Measurements from ENCODE around the gene PSMD11.

DNA sequence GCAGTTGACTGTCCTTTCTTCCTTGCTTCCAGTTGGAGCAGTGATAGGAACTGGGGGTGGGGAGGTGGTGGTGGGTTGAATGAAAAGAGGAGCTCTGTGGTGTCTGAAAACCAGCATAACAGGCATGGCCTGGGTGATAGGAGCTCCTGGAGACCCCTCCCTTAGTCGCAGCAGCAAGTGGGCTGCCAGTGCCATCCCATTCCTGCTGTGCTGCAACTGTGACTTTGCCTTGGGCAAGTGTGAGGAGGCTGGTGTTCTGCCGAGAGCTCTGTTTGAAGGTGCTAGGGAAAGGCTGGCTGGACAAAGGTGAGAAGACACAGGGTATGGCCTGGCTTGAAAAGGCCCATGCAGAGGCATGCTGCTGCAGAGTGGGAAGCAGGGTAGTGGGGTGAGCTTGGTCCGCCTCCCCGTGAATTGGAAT is 39.7 kb downstream of the PSMD11 start:
- no peak for TF ChIP-seq CTCF (IDR thresholded peaks at IDR 0.05)
- TF ChIP-seq POLR2A (IDR thresholded peaks at IDR 0.05): no peak

Measured in lower leg skin (tissue), 3 donors.